Endothelial cell of umbilical vein (primary cell): ENCODE data around the gene CRYGS. TPM values are rescaled to one million over a fixed set of nuclear protein-coding genes. Genes with fewer than 3 reads are reported as not detected.

Source experiments
- BruUV-seq: library from RNA; stranded (reverse); fragments of 400-500 nt; replicated peaks from 2 replicates; lab custom pipeline; 2021; lab: Mats Ljungman, UMichigan
- CTCF ChIA-PET: fragments of 300-600, 350-600 bp; sonication (Branson Sonifier 250); formaldehyde crosslinking; loops from one replicate; lab custom pipeline; 2021; ENCODE audit warnings: antibody characterized with exemption, inconsistent platforms; lab: Charles Lee
- POLR2A ChIA-PET: fragments of 300-600, 350-600 bp; sonication (Branson Sonifier 250); formaldehyde crosslinking; loops from one replicate; lab custom pipeline; 2021; ENCODE audit warnings: antibody characterized with exemption, inconsistent platforms; lab: Charles Lee
- DNase-seq: peaks from one replicate; pipeline ENCODE4 v3.0.0-alpha.2; 2011; ENCODE audit warnings: low read depth, low spot score
- FAIRE-seq: peaks from 2 replicates; lab custom pipeline; 2011; peaks lifted over from hg19 to GRCh38; lab: Jason Lieb, UNC
- H2AFZ ChIP-seq: 2 replicates; pipeline ENCODE4 v1.6.0; 2012; ENCODE audit warnings: low read depth, low read length, control low read depth, inconsistent platforms
- H3K27ac ChIP-seq: 2 replicates; pipeline ENCODE4 v1.5.1; 2011; ENCODE audit warnings: low read depth, mild to moderate bottlenecking, control low read depth, low read length, moderate library complexity; ENCODE audit not compliant: insufficient read depth
- H3K27me3 ChIP-seq, 2 experiments: 2 replicates each; pipeline versions ENCODE4 v1.6.0 to v1.6.1; 2011; ENCODE audit warnings: low read length in 2 of 2, mixed read lengths in 1 of 2; ENCODE audit not compliant: control insufficient read depth in 2 of 2, insufficient read depth in 2 of 2
- H3K36me3 ChIP-seq, 2 experiments: 2 replicates in 1 of 2; 3 replicates in 1 of 2; pipeline ENCODE4 v1.5.1; 2011; ENCODE audit warnings: low read length in 2 of 2, mild to moderate bottlenecking in 1 of 2, moderate library complexity in 1 of 2; ENCODE audit not compliant: control insufficient read depth in 2 of 2, insufficient read depth in 2 of 2; ENCODE audit errors: extremely low read depth in 1 of 2
- H3K4me1 ChIP-seq: 3 replicates; pipeline ENCODE4 v1.5.1; 2011; ENCODE audit warnings: mild to moderate bottlenecking, low read length; ENCODE audit not compliant: control insufficient read depth, insufficient read depth; ENCODE audit errors: extremely low read depth
- H3K4me2 ChIP-seq: 2 replicates; pipeline ENCODE4 v1.6.1; 2011; ENCODE audit warnings: low read length, control low read depth, mixed read lengths; ENCODE audit not compliant: insufficient read depth
- H3K4me3 ChIP-seq, 3 experiments: fragments of 200-600 bp in 1 of 3; sonication (generic), shearing (Covaris generic) in 1 of 3; replicated peaks in 1 of 3; 2 replicates each; pipeline ENCODE4 v1.5.1; 2011 to 2016; ENCODE audit warnings: control low read depth in 3 of 3, low read length in 3 of 3, mild to moderate bottlenecking in 2 of 3, inconsistent platforms in 1 of 3, low read depth in 1 of 3, moderate library complexity in 1 of 3; ENCODE audit not compliant: insufficient read depth in 1 of 3
- H3K79me2 ChIP-seq: 2 replicates; pipeline ENCODE4 v1.6.0; 2012; ENCODE audit warnings: low read length, inconsistent platforms; ENCODE audit not compliant: control insufficient read depth, insufficient read depth
- H3K9ac ChIP-seq: replicated peaks from 2 replicates; pipeline ENCODE3; 2011; ENCODE audit warnings: low read length, control low read depth; ENCODE audit not compliant: insufficient read depth; ENCODE audit errors: extremely low read depth
- H3K9me1 ChIP-seq: replicated peaks from 3 replicates; pipeline ENCODE4 v1.6.0; 2011; ENCODE audit warnings: mild to moderate bottlenecking, low read length; ENCODE audit not compliant: control insufficient read depth, insufficient read depth; ENCODE audit errors: extremely low read depth
- H3K9me3 ChIP-seq: replicated peaks from 2 replicates; pipeline ENCODE4 v1.5.1; 2012; ENCODE audit warnings: low read length, inconsistent platforms; ENCODE audit not compliant: control insufficient read depth, insufficient read depth
- H4K20me1 ChIP-seq: replicated peaks from 2 replicates; pipeline ENCODE3; 2011; ENCODE audit warnings: mild to moderate bottlenecking, low read length; ENCODE audit not compliant: control insufficient read depth, insufficient read depth; ENCODE audit errors: extremely low read depth
- EZH2 ChIP-seq: IDR thresholded peaks from 2 replicates; pipeline ENCODE4 v1.6.1; 2012; ENCODE audit warnings: borderline replicate concordance, low read depth, mild to moderate bottlenecking, moderate library complexity, low read length, inconsistent platforms; ENCODE audit not compliant: severe bottlenecking
- FOS ChIP-seq: IDR thresholded peaks from 2 replicates; pipeline ENCODE4 v1.6.1; 2011; ENCODE audit warnings: mild to moderate bottlenecking, low read length, moderate library complexity, borderline replicate concordance; ENCODE audit not compliant: insufficient read depth
- GATA2 ChIP-seq: IDR thresholded peaks from 2 replicates; pipeline ENCODE4 v1.7.0; 2011; ENCODE audit warnings: low read depth, mild to moderate bottlenecking, moderate library complexity, mixed read lengths, low read length; ENCODE audit not compliant: insufficient read length, insufficient read depth
- JUN ChIP-seq: IDR thresholded peaks from 2 replicates; pipeline ENCODE4 v1.6.1; 2011; ENCODE audit warnings: borderline replicate concordance, low read depth; ENCODE audit not compliant: insufficient read length, insufficient read depth
- MYC ChIP-seq: IDR thresholded peaks from one replicate; pipeline ENCODE4 v1.6.1; 2011; ENCODE audit warnings: mild to moderate bottlenecking, low read depth, low read length
- POLR2A ChIP-seq: IDR thresholded peaks from 2 replicates; pipeline ENCODE4 v1.6.1; 2012; ENCODE audit warnings: low read depth, mild to moderate bottlenecking, control low read depth, low read length
- POLR2AphosphoS5 ChIP-seq: IDR thresholded peaks from 2 replicates; pipeline ENCODE4 v1.6.1; 2012; ENCODE audit warnings: low read depth, mild to moderate bottlenecking, control low read depth, low read length, moderate library complexity; ENCODE audit not compliant: insufficient read depth
- dilution Hi-C: fragments of 300-500 bp; cut with MboI; formaldehyde crosslinking; loops from one replicate; pipeline ENCODE4 v1.15.0; 2019; ENCODE audit warnings: low sequenced_read_pairs; ENCODE audit not compliant: extremely low pct_ligation_motif_present
- intact Hi-C: fragments of 100-400 bp; cut with micrococcal nuclease; formaldehyde crosslinking; loops from one replicate; pipeline ENCODE4 v1.10.0; 2022
- polyA plus RNA-seq, 4 experiments: library from polyadenylated mRNA; depleted of rRNA in 3 of 4; stranded (reverse) in 3 of 4; unstranded in 1 of 4; fragments of >200 nt; gene quantifications; 2 replicates each; pipeline versions ENCODE4 v1.2.1 to v1.2.3, GENCODE V29; 2011 to 2012; ENCODE audit warnings: missing spikeins in 1 of 4
- total RNA-seq: library from RNA; stranded (reverse); gene quantifications from 2 replicates; pipeline ENCODE4 v1.2.3, GENCODE V29; 2021
- TF ChIP-seq, protein P1 (sequence below): IDR thresholded peaks from 2 replicates; pipeline ENCODE4 v1.6.1; 2011; ENCODE audit not compliant: insufficient read depth, insufficient read length
- TF ChIP-seq, protein P2 (sequence below), 2 donors: IDR thresholded peaks; 1 replicate in 1 of 2; 2 replicates in 1 of 2; pipeline ENCODE4 v1.5.1; 2011; ENCODE audit warnings: low read length in 2 of 2, mild to moderate bottlenecking in 2 of 2, moderate library complexity in 2 of 2, control low read depth in 1 of 2, inconsistent platforms in 1 of 2, low read depth in 1 of 2; ENCODE audit not compliant: insufficient read depth in 1 of 2; ENCODE audit errors: extremely low read depth in 1 of 2

The CRYGS gene
- total and polyA plus RNA-seq, 2 donors (not counting 3 experiments of a cell fraction or from before 2014, with no cell fraction given): 5.0 TPM

DNA sequence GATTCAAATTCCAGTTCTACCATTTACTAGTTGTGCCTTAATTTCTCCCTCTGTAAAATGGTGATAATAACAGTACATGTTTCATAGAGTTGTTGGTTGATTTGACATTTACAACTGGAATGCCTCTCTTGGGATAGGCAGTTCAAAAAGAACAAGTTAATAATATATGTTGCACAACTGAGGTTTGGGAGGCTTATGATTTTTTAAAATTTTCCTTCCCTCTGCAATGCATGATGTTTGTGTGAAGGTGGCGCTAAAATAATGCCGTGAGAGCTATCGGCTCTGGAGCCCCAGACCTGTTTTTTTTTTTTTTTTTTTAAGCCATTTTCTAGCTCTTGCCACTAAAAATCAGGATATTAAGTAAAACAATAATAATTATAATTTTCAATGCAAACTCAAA lies 44.9 kb upstream of the CRYGS start:
- POLR2A ChIA-PET: no interaction called here
- BruUV-seq: no TSS peak
- no peaks in the 10 kb centered on the region for H4K20me1 ChIP-seq
- no peak for DNase-seq
- no peak overlapping the region for H3K9ac ChIP-seq
- dilution Hi-C loops: no loop called here
- no peak overlapping the region for H3K27ac ChIP-seq
- no peak overlapping the region for H2AFZ ChIP-seq
- no peaks in the 10 kb centered on the region for H3K79me2 ChIP-seq
- no peak for TF ChIP-seq EZH2
- no peak for TF ChIP-seq POLR2A
- TF ChIP-seq, protein P1, sequence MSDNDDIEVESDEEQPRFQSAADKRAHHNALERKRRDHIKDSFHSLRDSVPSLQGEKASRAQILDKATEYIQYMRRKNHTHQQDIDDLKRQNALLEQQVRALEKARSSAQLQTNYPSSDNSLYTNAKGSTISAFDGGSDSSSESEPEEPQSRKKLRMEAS: no peak
- no peak for TF ChIP-seq JUN
- no peak for TF ChIP-seq POLR2AphosphoS5
- TF ChIP-seq GATA2: no peak
- no peak for TF ChIP-seq MYC
- TF ChIP-seq, protein P2, sequence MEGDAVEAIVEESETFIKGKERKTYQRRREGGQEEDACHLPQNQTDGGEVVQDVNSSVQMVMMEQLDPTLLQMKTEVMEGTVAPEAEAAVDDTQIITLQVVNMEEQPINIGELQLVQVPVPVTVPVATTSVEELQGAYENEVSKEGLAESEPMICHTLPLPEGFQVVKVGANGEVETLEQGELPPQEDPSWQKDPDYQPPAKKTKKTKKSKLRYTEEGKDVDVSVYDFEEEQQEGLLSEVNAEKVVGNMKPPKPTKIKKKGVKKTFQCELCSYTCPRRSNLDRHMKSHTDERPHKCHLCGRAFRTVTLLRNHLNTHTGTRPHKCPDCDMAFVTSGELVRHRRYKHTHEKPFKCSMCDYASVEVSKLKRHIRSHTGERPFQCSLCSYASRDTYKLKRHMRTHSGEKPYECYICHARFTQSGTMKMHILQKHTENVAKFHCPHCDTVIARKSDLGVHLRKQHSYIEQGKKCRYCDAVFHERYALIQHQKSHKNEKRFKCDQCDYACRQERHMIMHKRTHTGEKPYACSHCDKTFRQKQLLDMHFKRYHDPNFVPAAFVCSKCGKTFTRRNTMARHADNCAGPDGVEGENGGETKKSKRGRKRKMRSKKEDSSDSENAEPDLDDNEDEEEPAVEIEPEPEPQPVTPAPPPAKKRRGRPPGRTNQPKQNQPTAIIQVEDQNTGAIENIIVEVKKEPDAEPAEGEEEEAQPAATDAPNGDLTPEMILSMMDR (IDR thresholded peaks at IDR 0.05; ENCODE audit: extremely low read depth in 1 of 2, insufficient read depth in 1 of 2, low read depth in 1 of 2, low read length in 2 of 2): no peak
- no peak for TF ChIP-seq FOS
- no peak overlapping the region for H3K4me3 ChIP-seq
- CTCF ChIA-PET: interaction anchor here (0.6 to 2.8 kb wide), 10 partner anchors 8 to 1536 kb away, joined by 3 to 17 read pairs (median 3); no protein-coding TSS in a partner anchor
- no peaks in the 10 kb centered on the region for H3K9me1 ChIP-seq
- H3K4me2 ChIP-seq: no peak overlapping the region
- intact Hi-C loops: no loop called here
- no peaks in the 10 kb centered on the region for H3K4me1 ChIP-seq
- FAIRE-seq: no peak
- H3K36me3 ChIP-seq: peaks cover 10 to 11% of the 10 kb centered on the region in 2 experiments
- no peaks in the 10 kb centered on the region for H3K9me3 ChIP-seq
- H3K27me3 ChIP-seq: no peaks in the 10 kb centered on the region
